ENCODE data around the gene DR1.
"Not testable (repeated sequence)": the region's sequence is repeated elsewhere in the genome, so short reads cannot be mapped to it uniquely, and the experiment has no call there.

Gene DR1

DNA sequence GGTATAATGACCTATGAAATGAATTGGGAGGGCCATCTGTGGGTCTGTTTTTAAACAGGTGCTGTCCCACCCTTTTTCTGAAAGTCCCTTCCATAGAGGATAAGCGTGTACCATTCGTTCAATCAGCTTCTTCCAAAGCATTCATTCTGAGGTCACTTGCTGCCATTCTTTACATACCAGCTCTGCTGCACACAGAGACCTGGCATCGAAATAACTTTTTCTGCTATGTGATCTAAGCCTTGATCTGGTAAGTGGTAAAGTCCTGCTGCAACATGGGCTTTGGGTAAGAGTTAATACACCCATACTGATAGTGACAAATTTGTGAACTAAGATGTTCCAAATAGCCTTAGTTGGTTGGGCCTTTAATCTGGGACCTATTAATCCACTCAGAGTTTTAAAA, 38.9 kb downstream of the DR1 start:
- TF ChIP-seq, protein P1, sequence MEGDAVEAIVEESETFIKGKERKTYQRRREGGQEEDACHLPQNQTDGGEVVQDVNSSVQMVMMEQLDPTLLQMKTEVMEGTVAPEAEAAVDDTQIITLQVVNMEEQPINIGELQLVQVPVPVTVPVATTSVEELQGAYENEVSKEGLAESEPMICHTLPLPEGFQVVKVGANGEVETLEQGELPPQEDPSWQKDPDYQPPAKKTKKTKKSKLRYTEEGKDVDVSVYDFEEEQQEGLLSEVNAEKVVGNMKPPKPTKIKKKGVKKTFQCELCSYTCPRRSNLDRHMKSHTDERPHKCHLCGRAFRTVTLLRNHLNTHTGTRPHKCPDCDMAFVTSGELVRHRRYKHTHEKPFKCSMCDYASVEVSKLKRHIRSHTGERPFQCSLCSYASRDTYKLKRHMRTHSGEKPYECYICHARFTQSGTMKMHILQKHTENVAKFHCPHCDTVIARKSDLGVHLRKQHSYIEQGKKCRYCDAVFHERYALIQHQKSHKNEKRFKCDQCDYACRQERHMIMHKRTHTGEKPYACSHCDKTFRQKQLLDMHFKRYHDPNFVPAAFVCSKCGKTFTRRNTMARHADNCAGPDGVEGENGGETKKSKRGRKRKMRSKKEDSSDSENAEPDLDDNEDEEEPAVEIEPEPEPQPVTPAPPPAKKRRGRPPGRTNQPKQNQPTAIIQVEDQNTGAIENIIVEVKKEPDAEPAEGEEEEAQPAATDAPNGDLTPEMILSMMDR (IDR thresholded peaks at IDR 0.05; ENCODE audit: insufficient read depth, low read length, missing control alignments): no peak
- no peak overlapping the region for H3K4me3 ChIP-seq (ENCODE audit: low read depth, low read length)
- DNase-seq (ENCODE audit: low read depth, low spot score): no peak
- ChIA-PET CTCF (interaction anchor here (2.2 kb wide), 1 partner anchor 80 kb away, joined by 6 read pairs; no protein-coding TSS in a partner anchor), POLR2A (no interaction called here)

DNA sequence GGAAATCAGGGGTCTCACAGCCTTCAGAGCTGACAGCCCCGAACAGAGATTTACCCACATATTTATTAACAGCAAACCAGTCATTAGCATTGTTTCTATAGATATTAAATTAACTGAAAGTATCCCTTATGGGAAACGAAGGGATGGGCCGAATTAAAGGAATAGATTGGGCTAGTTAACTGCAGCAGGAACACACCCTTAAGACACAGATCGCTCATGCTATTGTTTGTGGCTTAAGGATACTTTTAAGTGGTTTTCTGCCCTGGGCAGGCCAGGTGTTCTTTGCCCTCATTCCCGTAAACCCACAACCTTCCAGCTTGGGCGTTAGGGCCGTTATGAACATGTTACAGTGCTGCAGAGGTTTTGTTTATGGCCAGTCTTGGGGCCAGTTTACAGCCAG, 40.6 kb downstream of the DR1 start:
- POLR2A ChIA-PET; H3K4me3 ChIP-seq (ENCODE audit: low read depth, low read length); CTCF ChIA-PET; DNase-seq (ENCODE audit: low read depth, low spot score): not testable (repeated sequence)

DNA sequence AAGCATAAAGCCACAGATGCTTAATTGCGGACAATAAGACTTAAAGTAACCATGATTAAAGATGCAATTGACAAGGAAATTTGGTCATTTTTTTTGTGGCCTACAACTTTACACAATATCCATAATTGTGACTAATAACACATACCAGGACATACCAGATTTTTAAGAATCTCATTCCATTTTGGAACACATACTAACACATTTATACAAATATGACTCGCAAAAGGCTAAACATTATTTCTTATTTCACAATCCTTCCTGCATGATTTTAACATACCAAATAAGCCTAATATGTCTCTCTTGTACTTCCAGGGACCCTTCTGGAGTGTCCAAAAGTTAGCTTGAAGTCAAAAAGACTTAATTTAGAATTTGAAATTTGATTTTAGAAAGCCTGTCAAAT, 48.8 kb downstream of the DR1 start:
- CTCF ChIA-PET: interaction anchor here (0.6 kb wide), 1 partner anchor 456 kb away, joined by 3 read pairs; no protein-coding TSS in a partner anchor

DNA sequence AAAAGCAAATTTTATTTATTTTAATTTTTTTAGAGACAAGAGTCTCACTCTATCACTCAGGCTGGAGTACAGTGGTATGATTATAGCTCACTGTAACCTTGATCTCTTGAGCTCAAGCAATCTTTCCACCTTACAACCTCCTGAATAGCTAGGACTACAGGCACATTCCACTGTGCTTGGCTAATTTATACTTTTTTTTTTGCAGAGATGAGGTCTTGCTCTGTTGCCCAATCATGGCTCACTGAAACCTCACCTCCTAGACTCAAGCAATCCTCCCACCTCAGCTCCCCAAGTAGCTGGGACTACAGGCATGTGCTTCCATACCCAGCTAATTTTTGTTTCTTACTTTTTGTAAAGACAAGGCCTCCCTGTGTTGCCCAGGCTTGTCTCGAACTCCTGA, 49.5 kb downstream of the DR1 start:
- CTCF ChIA-PET: no interaction called here
- no peak overlapping the region for H3K4me3 ChIP-seq (ENCODE audit: low read depth, low read length)
- POLR2A ChIA-PET: no interaction called here
- TF ChIP-seq, protein P1 (IDR thresholded peaks at IDR 0.05; ENCODE audit: insufficient read depth, low read length, missing control alignments): no peak
- DNase-seq (ENCODE audit: low read depth, low spot score): no peak

More for the DNA sequence above, 48.8 kb downstream of the DR1 start:
- TF ChIP-seq, protein P1 (IDR thresholded peaks at IDR 0.05; ENCODE audit: insufficient read depth, low read length, missing control alignments): no peak
- DNase-seq (ENCODE audit: low read depth, low spot score): no peak
- H3K4me3 ChIP-seq (ENCODE audit: low read depth, low read length): no peak overlapping the region
- POLR2A ChIA-PET: no interaction called here

DNA sequence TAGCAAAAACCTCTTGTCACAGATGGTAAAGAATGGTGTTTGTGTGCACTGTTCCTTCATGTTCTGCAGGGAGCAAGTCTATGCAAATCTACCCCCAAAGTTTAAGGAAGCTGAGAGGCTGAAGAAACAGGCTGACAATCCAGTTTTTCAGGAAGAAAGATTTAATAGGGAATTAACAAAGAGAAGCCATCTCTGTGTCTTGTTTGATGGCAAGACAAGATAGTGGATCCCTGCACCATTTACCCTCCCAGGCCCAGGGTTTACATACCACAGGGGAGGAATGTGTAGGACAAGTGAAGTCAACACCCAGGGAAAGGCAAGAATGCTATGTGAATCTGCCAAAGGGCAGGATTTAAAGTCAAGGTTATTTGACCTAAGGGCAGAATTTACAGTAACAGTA, 54.1 kb downstream of the DR1 start:
- TF ChIP-seq, protein P1 (IDR thresholded peaks at IDR 0.05; ENCODE audit: insufficient read depth, low read length, missing control alignments): no peak
- ChIA-PET POLR2A (no interaction called here), CTCF (no interaction called here)
- DNase-seq (ENCODE audit: low read depth, low spot score): no peak
- H3K4me3 ChIP-seq (ENCODE audit: low read depth, low read length): no peak overlapping the region

DNA sequence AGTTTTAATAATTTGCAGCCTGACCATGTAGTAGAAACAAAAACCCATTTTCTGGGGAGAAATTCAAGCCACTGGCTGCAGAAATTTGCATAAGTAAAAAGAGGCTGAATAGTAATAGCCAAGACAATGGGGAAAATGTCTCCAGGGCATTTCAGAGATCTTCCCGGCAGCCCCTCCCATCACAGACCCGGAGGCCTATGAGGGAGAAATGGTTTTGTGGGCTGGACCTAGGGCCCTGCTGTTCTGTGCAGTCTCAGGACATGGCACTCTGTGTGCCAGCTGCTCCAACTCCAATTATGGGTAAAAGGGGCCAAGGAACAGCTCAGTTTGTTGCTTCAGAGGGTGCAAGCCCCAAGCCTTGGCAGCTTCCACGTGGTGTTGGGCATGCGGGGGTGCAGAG, 62.5 kb downstream of the DR1 start:
- ChIA-PET CTCF (no interaction called here), POLR2A (no interaction called here)
- TF ChIP-seq, protein P1 (IDR thresholded peaks at IDR 0.05; ENCODE audit: insufficient read depth, low read length, missing control alignments): no peak
- no peak overlapping the region for H3K4me3 ChIP-seq (ENCODE audit: low read depth, low read length)
- no peak for DNase-seq (ENCODE audit: low read depth, low spot score)

DNA sequence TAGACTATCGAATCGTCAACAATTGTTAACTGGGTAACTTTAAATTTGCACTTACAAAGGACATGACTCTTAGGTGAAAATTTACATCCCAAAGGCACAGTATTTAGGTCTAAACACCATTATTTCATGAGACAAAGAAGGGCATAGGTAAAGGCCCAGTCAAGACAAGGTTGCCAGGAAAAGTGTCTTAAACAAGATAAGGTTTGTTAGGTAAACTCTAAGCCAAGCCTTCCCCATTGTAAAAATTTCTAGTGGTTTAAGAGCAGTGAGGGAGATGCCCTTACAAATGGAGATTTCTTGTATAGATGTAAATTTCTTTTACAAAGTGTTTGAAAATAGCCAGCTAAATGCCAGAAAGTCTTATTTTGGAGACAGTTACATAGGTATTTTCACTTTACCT, 65.3 kb downstream of the DR1 start:
- no peak overlapping the region for H3K4me3 ChIP-seq (ENCODE audit: low read depth, low read length)
- POLR2A ChIA-PET: no interaction called here
- no peak for DNase-seq (ENCODE audit: low read depth, low spot score)
- CTCF ChIA-PET: no interaction called here
- TF ChIP-seq, protein P1 (IDR thresholded peaks at IDR 0.05; ENCODE audit: insufficient read depth, low read length, missing control alignments): no peak
